OCI-LY1 (cell line): ENCODE data around the gene PC.

Source experiments
- H2AFZ ChIP-seq: fragments of 200-600 bp; sonication (generic), shearing (Covaris generic); 2 replicates; pipeline ENCODE4 v1.6.0; 2014; ENCODE audit warnings: antibody characterized with exemption, mild to moderate bottlenecking, low read length
- H3F3A ChIP-seq: fragments of 200-600 bp; sonication (generic), shearing (Covaris generic); 2 replicates; pipeline ENCODE4 v1.6.0; 2014; ENCODE audit warnings: mild to moderate bottlenecking, antibody characterized with exemption, low read length, moderate library complexity; ENCODE audit not compliant: insufficient read depth
- H3K27ac ChIP-seq: fragments of 200-600 bp; sonication (generic); 2 replicates; pipeline ENCODE4 v1.5.1; 2014; ENCODE audit warnings: low read length, mixed run types, mild to moderate bottlenecking, low read depth; ENCODE audit not compliant: poor library complexity, severe bottlenecking
- H3K27me3 ChIP-seq: fragments of 200-600 bp; sonication (generic); 2 replicates; pipeline ENCODE4 v1.6.0; 2014; ENCODE audit warnings: antibody characterized with exemption, mild to moderate bottlenecking, low read length, moderate library complexity; ENCODE audit not compliant: insufficient read depth
- H3K36me3 ChIP-seq: fragments of 200-600 bp; sonication (generic); 2 replicates; pipeline ENCODE4 v1.6.1; 2014; ENCODE audit warnings: mild to moderate bottlenecking, antibody characterized with exemption, low read length, moderate library complexity, mixed read lengths; ENCODE audit not compliant: insufficient read depth
- H3K4me1 ChIP-seq: fragments of 200-600 bp; sonication (generic); 2 replicates; pipeline ENCODE4 v1.5.1; 2014; ENCODE audit warnings: mild to moderate bottlenecking, low read length, moderate library complexity; ENCODE audit not compliant: insufficient read depth, severe bottlenecking
- H3K4me2 ChIP-seq: fragments of 200-600 bp; sonication (generic), shearing (Covaris generic); 2 replicates; pipeline ENCODE4 v1.6.1; 2014; ENCODE audit warnings: low read length
- H3K4me3 ChIP-seq: fragments of 200-600 bp; sonication (generic); 2 replicates; pipeline ENCODE4 v1.5.1; 2014; ENCODE audit warnings: low read length, low read depth, mild to moderate bottlenecking, mixed read lengths; ENCODE audit not compliant: poor library complexity, severe bottlenecking
- H3K79me2 ChIP-seq: fragments of 200-600 bp; shearing (Covaris generic); 2 replicates; pipeline ENCODE4 v1.6.1; 2016; ENCODE audit warnings: mixed run types, low read length, mixed read lengths; ENCODE audit not compliant: insufficient read depth
- H3K9ac ChIP-seq: fragments of 200-600 bp; sonication (generic), shearing (Covaris generic); 2 replicates; pipeline ENCODE4 v1.6.1; 2014; ENCODE audit warnings: mild to moderate bottlenecking, low read length, mixed read lengths
- H3K9me2 ChIP-seq: fragments of 200-600 bp; sonication (generic), shearing (Covaris generic); 2 replicates; pipeline ENCODE4 v1.6.1; 2014; ENCODE audit warnings: low read depth, mild to moderate bottlenecking, low read length, mixed read lengths
- H3K9me3 ChIP-seq: fragments of 200-600 bp; shearing (Covaris generic); 2 replicates; pipeline ENCODE4 v1.6.1; 2014; ENCODE audit warnings: low read length, mixed read lengths
- H4K20me1 ChIP-seq: fragments of 200-600 bp; sonication (generic), shearing (Covaris generic); 2 replicates; pipeline ENCODE4 v1.6.0; 2016; ENCODE audit warnings: mild to moderate bottlenecking, low read length; ENCODE audit not compliant: insufficient read depth
- CTCF ChIP-seq: fragments of 200-600 bp; sonication (generic), shearing (Covaris generic); IDR thresholded peaks from 2 replicates; pipeline ENCODE4 v1.5.1; 2017; ENCODE audit warnings: mild to moderate bottlenecking, antibody characterized with exemption, low read length, moderate library complexity, mixed read lengths
- EZH2 ChIP-seq: fragments of 200-600 bp; sonication (generic), shearing (Covaris generic); IDR thresholded peaks from 2 replicates; pipeline ENCODE4 v1.8.0; 2017; ENCODE audit warnings: borderline replicate concordance, mixed run types, mild to moderate bottlenecking, antibody characterized with exemption, low read length, moderate library complexity, mixed read lengths

PC gene

GRCh38 chr11:66861038-66861773 is 97.0 kb downstream of the PC start:
- Histone ChIP-seq H4K20me1 (no peaks in the 10 kb centered on the region), H3K4me3 (no peak overlapping the region), H3K36me3 (no peaks in the 10 kb centered on the region), H3F3A (no peaks in the 10 kb centered on the region), H3K4me1 (peaks cover 9% of the 10 kb centered on the region), H3K4me2 (no peak overlapping the region), H2AFZ (no peak overlapping the region), H3K9me3 (no peaks in the 10 kb centered on the region), H3K79me2 (no peaks in the 10 kb centered on the region), H3K27ac (no peak overlapping the region), H3K9ac (no peak overlapping the region), H3K9me2 (no peaks in the 10 kb centered on the region), H3K27me3 (peaks cover 16% of the 10 kb centered on the region)
- TF ChIP-seq CTCF (no peak), EZH2 (no peak)

- Histone ChIP-seq H3K9me3 (no peaks in the 10 kb centered on the region), H3K36me3 (no peaks in the 10 kb centered on the region), H3K4me3 (no peak overlapping the region), H3K79me2 (no peaks in the 10 kb centered on the region), H3K27me3 (peaks cover 16% of the 10 kb centered on the region), H3K9me2 (no peaks in the 10 kb centered on the region), H3K9ac (no peak overlapping the region), H4K20me1 (no peaks in the 10 kb centered on the region), H2AFZ (no peak overlapping the region), H3K4me2 (no peak overlapping the region), H3K27ac (no peak overlapping the region), H3F3A (no peaks in the 10 kb centered on the region), H3K4me1 (peaks cover 16% of the 10 kb centered on the region)
- TF ChIP-seq EZH2 (no peak), CTCF (no peak)
These were observed 97.7 kb downstream of the PC start for GRCh38 chr11:66860449-66860831.

- Histone ChIP-seq H3K4me1 (peaks cover 18% of the 10 kb centered on the region), H3K9ac (no peak overlapping the region), H3K79me2 (no peaks in the 10 kb centered on the region)
These were observed 98.3 kb downstream of the PC start for GRCh38 chr11:66859686-66860448.

More at GRCh38 chr11:66859686-66860448, 98.3 kb downstream of the PC start:
- Histone ChIP-seq H3K9me2 (no peaks in the 10 kb centered on the region), H3K27ac (no peak overlapping the region), H2AFZ (no peak overlapping the region), H3K36me3 (no peaks in the 10 kb centered on the region), H3F3A (no peaks in the 10 kb centered on the region), H3K4me2 (no peak overlapping the region), H4K20me1 (no peaks in the 10 kb centered on the region), H3K27me3 (peaks cover 16% of the 10 kb centered on the region), H3K9me3 (no peaks in the 10 kb centered on the region), H3K4me3 (no peak overlapping the region)
- TF ChIP-seq EZH2 (no peak), CTCF (no peak)
